Occipital lobe (tissue), 2 donors: ENCODE data around the gene TOM1L2. TPM values are rescaled to one million over a fixed set of nuclear protein-coding genes. Genes with fewer than 3 reads are reported as not detected.
"Not testable (repeated sequence)": the region's sequence is repeated elsewhere in the genome, so short reads cannot be mapped to it uniquely, and the experiment has no call there.

ENCODE experiments used
- DNase-seq: peaks from one replicate; lab custom pipeline; 2025; lab: John Stamatoyannopoulos, UW
- total RNA-seq: library from RNA; depleted of rRNA; stranded (reverse); fragments of >200 nt; gene quantifications from one replicate; pipeline ENCODE4 v1.2.3, GENCODE V29; 2014

The TOM1L2 gene
- total RNA-seq, 1 donor from 2014 or later = 17.8 TPM

DNA sequence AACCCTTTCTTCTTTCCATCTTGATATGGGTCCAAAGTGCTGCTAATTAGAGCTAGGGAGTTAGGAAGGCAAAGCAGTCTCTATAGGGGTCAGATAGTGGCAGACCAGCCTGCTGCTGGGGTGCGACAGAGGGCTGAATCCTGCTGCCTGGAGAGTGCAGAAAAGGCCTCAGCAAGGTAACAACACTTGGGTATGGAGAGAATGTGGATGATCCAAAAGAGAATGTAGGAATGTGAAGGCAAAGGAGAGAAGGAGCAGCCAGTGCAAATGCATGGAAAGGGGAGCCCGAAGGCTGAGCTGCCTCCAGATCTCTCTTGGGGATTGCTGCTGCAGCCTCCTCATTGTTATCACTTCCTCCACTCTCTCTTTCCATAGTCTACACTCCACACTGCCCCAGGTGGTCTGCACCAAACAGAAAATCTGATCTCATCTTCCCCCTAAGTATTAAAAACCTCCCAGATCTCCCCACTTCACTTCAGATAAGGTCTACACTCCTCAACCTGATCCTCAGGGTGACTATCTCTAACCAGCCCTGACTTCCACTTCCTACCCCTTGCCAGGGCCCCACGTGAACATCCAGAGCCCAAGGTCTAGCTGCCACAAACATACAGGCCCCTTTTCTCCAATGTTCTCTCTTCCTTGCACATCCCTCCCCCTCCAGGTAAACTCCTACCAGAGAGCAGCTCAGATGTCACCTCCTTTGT lies 28.8 kb downstream of the TOM1L2 start:
- DNase-seq = no peak

GRCh38 chr17:17942846-17943245 lies 29.4 kb downstream of the TOM1L2 start:
- DNase-seq = no peak

- no peak for DNase-seq
These were observed 31.2 kb downstream of the TOM1L2 start for GRCh38 chr17:17941015-17941414.

GRCh38 chr17:17940441-17940911 lies 31.7 kb downstream of the TOM1L2 start:
- no peak for DNase-seq

GRCh38 chr17:17939941-17940340 lies 32.3 kb downstream of the TOM1L2 start:
- not testable (repeated sequence) for DNase-seq

- DNase-seq = no peak
These were observed 33.7 kb downstream of the TOM1L2 start for GRCh38 chr17:17938388-17939107.

DNA sequence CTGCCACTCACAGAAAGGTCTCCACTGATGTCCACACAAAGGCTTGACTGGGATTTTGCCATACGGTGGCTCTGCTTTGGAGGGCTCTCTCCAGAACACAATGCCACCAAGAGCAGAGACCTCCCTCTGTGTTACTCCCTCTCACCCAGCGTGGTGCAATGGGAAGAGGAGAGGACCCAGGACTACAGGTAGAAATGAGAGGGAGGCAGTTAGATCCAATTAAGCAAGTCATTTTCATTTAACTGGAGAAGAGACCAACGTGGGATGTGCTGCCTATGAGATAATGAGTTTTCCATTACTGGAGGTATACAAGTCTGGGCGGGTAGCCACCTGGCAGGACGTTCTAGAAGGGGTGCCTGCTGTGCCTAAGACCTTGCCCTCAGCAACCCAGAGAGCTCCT lies 34.2 kb downstream of the TOM1L2 start:
- DNase-seq = no peak

GRCh38 chr17:17937201-17937853 lies 34.9 kb downstream of the TOM1L2 start:
- no peak for DNase-seq

GRCh38 chr17:17935321-17936271 lies 36.6 kb downstream of the TOM1L2 start:
- DNase-seq = no peak

DNA sequence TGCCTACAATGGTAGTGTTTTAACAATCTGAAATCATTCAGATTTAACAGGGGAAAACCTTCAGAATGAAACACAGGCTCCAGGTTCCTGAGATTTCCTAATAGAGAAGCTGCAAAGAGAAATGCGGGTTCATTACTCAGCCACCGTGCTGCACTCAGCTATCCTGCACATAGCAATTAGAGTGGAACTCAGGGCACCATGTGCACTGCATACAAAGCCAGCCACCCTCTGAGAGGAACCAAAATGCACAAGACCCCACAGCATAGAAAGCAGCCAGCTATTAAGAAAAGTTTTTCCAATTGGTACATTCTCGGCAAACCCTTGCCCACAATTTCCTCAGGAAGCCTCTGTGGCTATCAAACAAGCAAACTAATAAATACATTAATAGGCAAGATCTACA lies 37.4 kb downstream of the TOM1L2 start:
- DNase-seq = no peak

DNA sequence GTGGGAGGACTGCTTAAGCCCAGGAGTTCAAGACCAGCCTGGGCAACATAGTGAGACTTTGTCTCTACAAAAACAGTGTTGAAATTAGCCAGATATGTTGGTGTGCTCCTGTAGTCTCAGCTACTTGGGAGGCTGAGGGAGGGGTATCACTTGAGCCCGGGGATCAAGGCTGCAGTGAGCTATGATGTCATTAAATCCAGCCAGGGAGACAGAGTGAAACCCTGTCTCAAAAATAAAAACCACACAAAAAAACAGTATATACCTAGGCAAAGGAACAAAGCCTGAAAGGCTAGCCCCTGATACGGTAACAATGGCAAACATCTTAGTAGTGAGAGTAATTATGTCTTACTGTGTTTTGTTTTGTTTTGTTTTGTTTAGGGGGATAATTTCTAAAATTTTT lies 38.0 kb downstream of the TOM1L2 start:
- DNase-seq = no peak

DNA sequence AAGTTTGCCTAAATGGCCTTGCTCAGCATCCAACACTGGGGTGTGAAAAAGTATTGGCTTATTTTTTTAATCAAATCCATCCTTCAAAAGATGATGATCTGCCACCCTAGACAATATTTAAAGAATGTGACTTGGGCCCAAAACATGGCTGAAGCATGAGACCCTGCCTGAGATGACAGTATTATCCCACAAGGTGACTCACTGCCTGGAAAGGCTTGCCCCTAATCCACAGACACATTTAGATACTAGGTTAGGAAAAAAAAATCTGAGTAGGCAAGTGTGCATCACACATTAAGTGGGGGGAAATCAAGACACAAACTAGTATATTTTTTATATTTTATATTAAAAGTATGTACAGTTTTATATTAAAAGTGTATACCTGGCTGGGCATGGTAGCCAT lies 38.4 kb downstream of the TOM1L2 start:
- no peak for DNase-seq

DNA sequence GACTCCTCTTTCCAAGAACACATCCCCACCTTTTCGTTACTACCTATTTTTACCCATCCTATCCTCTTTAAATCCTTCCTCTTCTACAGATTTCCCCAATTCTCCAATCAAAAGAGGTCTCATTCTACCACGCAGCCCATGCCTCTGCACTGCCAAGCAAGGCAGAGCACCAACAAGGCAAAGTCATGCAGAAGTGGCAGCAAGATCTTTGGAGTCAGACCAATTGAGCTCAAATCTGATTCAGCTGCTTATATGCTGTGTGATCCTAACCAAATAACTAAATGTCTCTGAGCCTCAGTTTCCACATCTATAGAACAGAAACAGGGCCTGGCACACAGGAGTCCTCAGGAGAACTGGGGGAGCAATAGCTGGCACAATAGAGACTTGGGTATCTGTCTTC lies 41.0 kb downstream of the TOM1L2 start:
- DNase-seq = no peak

DNA sequence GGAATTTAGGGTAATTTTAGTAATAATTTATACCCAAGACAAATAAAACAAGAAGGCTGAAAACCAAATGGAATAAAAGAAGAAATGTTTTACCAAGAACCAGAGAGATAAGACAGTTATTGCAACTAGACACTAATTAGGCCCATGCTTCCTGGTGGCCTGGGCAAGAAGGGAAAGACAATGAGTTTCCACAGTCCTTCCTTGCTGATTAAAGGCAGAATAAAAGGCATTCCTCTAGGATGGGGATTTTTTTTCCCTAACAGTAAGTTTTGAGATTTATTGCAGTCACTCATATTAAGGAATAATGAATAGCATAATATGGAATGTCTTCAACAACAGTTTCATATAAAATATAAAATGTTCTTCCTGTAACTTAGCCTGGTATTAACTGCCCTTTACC lies 41.5 kb downstream of the TOM1L2 start:
- no peak for DNase-seq

DNA sequence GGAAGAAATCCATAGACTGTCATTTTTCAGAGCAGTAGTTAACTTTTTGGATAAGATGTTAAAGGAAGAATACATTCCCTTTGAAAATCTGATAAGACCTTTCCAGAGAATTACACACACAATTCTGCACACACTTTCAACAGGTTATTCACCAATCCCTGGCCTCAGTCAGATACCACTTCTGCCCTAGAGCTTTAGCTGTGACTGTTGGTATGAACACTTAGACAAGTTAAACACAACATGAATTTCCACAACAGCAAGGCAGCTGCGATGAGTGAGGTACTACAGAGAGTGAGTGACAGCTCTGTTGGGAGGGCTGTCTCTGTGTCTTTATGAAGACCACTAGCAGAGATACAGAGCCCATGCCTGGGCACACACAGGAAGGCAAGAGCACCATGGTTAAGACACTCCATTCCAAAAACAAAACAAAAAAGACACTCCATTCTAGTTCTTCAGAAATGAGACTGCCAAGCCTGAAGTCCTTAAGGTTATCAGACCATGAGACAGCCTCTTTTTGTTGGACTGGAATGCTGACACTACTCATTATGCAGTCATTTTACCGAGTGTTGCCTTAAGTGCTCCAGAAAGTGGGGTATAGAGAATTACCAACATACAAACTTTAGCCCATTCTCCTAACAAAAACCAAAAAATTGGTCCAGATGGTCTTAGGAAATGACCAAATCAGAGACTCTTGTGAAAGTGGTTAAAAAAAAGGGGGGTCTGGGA lies 42.4 kb downstream of the TOM1L2 start:
- DNase-seq = no peak

DNA sequence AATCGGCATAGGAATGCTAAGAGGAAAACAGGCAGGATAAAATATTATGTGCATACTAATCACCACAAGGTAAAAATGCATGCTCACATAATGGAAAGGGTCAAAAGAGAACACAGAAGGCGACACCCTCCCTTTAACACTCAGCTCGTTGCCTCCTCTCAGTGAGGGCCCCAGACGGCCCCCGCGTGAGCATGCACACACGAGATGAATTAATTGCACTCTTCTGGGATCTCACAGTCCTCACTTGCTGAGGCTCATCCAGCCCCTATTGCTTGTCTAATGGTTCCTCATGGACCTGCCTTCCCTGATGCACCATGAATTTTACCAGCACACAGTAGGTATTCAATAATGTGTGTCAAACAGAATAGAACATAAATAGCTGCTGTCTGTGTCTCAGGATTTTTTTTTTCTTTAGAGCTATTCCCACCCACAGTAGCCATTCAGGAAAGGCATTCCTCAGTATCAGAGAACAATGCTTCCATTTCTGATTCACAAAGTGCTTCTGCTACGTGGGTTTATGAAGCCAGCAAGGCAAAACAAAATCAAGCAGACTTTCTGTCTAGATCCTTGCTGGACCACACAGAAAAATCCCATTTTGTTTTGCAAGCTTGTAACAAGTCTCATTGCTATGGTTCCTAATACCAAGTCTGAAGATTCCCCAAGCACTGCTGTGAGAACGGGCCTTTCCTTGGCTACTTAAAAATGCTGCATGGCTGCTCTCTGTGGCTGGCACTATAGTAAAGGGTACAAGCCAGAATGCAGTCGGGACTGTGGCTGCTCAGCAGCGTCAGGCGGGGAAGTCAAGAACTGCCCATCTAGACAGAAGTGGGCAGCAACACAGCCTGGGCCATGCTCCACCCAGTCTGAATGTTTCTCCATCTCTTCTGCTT lies 43.6 kb downstream of the TOM1L2 start:
- no peak for DNase-seq

- no peak for DNase-seq
These were observed 45.3 kb downstream of the TOM1L2 start for GRCh38 chr17:17926840-17927449.

DNA sequence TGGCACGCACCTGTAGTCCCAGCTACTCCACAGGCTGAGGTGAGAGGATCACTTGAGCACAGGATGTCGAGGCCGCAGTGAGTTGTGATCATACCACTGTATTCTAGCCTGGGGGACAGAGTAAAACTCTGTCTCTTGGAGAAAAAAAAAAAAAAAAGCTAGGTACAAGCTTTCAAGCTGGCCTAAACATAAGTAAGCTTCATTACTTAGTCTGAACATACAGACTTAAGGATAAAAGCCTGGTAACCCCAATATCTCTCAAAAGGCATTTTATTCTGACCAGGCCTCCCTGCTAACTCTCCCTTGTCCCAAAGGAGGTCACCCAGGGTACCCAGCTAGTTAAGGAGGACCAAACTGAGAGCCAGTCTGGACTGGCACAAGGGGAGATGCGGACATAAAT lies 46.2 kb downstream of the TOM1L2 start:
- DNase-seq = no peak

GRCh38 chr17:17924857-17925250 lies 47.3 kb downstream of the TOM1L2 start:
- DNase-seq = no peak
